Esophagus muscularis mucosa (tissue), 4 donors: Measurements from ENCODE around the gene SPON1. TPM values are rescaled to one million over a fixed set of nuclear protein-coding genes. Genes with fewer than 3 reads are reported as not detected.

Source experiments
- DNase-seq: peaks from one replicate; pipeline ENCODE4 v3.0.0-alpha.2; 2017; ENCODE audit errors: extremely low spot score
- H3K27ac ChIP-seq, 4 donors: fragments of 200-600 bp; sonication (generic); replicated peaks in 1 of 4; 1 replicate in 3 of 4; 2 replicates in 1 of 4; pipeline ENCODE4 v1.5.1; 2016 to 2019; ENCODE audit warnings: mild to moderate bottlenecking in 1 of 4
- H3K27me3 ChIP-seq, 4 donors: fragments of 200-600 bp; sonication (generic); one replicate each; pipeline versions ENCODE4 v1.5.1 to v1.6.0; 2016 to 2019
- H3K36me3 ChIP-seq, 4 donors: fragments of 200-600 bp; sonication (generic); one replicate each; pipeline ENCODE4 v1.5.1; 2016 to 2019
- H3K4me1 ChIP-seq, 4 donors: fragments of 200-600 bp; sonication (generic); one replicate each; pipeline ENCODE4 v1.5.1; 2016 to 2019
- H3K4me3 ChIP-seq, 4 donors: fragments of 200-600 bp; sonication (generic); 1 replicate in 2 of 4; 2 replicates in 2 of 4; pipeline ENCODE4 v1.5.1; 2016 to 2019; ENCODE audit warnings: mild to moderate bottlenecking in 4 of 4, moderate library complexity in 1 of 4
- H3K9me3 ChIP-seq, 4 donors: fragments of 200-600 bp; sonication (generic); 1 replicate in 3 of 4; 2 replicates in 1 of 4; pipeline ENCODE4 v1.5.1; 2016 to 2019
- EP300 ChIP-seq: sonication (generic); formaldehyde crosslinking; IDR thresholded peaks from one replicate; pipeline ENCODE4 v1.6.1; 2017; ENCODE audit warnings: antibody characterized with exemption
- POLR2A ChIP-seq: fragments of 450-650 bp; IDR thresholded peaks from one replicate; pipeline ENCODE4 v1.6.1; 2017; ENCODE audit warnings: antibody characterized with exemption, moderate library complexity, mild to moderate bottlenecking, low read depth
- POLR2AphosphoS5 ChIP-seq, 2 donors: sonication (generic); formaldehyde crosslinking; IDR thresholded peaks; one replicate each; pipeline ENCODE4 v1.6.1; 2017; ENCODE audit warnings: antibody characterized with exemption in 2 of 2
- WGBS: methylation state at CpG from one replicate; pipeline ENCODE4 v1.1.5; 2018; 5-methylcytosine and 5-hydroxymethylcytosine counted together
- intact Hi-C: fragments of 100-400 bp; cut with DNase I; formaldehyde crosslinking; loops from one replicate; pipeline ENCODE4 v1.15.1; 2023
- total RNA-seq, 4 donors: library from RNA; depleted of rRNA; stranded (reverse); fragments of >200 nt; gene quantifications; one replicate each; pipeline versions ENCODE4 v1.1.0 to v1.2.1, GENCODE V29; 2016
- TF ChIP-seq, protein P1 (sequence below), 3 experiments: fragments of 200-600 bp in 2 of 3; fragments of 450-650 bp in 1 of 3; sonication (generic) in 2 of 3; IDR thresholded peaks; one replicate each; pipeline ENCODE4 v1.5.1; 2017 to 2019; ENCODE audit warnings: antibody characterized with exemption in 3 of 3, mild to moderate bottlenecking in 2 of 3, moderate library complexity in 1 of 3

The SPON1 gene
- total RNA-seq, 4 donors from 2014 or later: 12.5 to 25.2 (median 19.2) TPM

DNA sequence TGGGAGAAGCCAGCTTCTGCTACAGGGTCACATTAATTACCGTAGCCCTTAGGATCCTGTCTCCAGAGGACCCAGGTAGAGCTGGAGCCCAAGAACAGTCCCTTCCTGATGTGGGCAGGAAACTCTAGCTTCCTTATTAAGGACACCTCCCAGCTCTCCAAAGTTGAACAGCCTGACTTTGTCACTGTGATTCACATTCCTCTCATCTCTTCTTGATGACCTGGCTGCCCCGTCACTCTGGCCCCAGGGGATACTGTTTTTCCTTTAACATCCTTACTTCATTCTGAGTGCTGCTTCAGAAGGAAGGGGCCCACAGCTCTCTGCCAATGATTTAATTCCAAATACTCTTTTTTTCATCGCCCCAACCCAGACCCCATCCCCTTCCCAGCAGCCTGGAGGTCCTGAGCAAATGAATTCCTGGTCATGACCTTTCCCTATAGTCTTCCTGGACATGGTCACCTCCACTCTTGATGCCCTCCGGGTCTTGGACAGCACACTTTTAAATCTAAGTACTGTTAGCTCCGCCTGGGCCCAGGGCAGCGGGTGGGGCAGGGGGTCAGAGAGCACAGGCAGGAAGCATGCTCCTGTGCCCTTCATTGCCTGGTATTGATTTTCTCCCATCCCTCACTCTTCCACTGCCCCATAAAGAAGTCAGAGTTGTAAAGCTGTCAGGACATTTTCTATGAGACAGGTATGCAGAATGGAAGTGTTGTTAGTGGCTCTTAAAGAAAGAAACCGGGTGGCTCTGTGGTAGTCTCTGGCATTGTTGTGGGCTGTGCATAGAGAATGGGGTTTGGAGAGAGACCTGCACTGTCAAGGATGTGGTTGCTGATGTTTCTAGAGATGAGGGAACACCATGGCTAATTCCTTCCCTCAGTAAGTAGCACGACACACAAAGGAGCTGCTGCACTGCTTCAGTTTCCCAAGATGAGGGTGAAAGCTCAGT, 22.3 kb upstream of the SPON1 start:
- 81% methylated on average over 8 of the region's 8 CpGs for WGBS
- intact Hi-C loops: no loop called here

DNA sequence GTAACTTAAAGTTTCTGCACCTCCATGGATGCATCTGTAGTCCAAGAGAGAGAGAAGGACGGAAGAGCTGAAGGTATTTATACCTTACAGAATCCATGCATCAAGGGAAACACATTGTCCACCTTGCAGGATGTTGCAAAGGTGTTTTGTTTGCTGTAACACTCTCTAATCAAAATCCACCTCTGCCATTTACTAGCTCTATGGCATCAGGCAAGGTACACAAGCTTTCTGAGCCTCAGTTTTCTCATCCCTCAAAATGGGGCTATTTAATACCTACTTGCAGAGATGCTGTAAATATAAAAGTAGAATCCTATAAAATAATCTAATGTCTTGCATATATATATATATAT, 21.6 kb upstream of the SPON1 start:
- no peaks in the 10 kb centered on the region for H3K36me3 ChIP-seq
- H3K4me3 ChIP-seq: no peak overlapping the region
- 92% methylated on average over 1 of the region's 1 CpG for WGBS
- TF ChIP-seq EP300 (no peak), POLR2A (no peak), POLR2AphosphoS5 (IDR thresholded peaks at IDR 0.05) (no peak)
- TF ChIP-seq, protein P1, sequence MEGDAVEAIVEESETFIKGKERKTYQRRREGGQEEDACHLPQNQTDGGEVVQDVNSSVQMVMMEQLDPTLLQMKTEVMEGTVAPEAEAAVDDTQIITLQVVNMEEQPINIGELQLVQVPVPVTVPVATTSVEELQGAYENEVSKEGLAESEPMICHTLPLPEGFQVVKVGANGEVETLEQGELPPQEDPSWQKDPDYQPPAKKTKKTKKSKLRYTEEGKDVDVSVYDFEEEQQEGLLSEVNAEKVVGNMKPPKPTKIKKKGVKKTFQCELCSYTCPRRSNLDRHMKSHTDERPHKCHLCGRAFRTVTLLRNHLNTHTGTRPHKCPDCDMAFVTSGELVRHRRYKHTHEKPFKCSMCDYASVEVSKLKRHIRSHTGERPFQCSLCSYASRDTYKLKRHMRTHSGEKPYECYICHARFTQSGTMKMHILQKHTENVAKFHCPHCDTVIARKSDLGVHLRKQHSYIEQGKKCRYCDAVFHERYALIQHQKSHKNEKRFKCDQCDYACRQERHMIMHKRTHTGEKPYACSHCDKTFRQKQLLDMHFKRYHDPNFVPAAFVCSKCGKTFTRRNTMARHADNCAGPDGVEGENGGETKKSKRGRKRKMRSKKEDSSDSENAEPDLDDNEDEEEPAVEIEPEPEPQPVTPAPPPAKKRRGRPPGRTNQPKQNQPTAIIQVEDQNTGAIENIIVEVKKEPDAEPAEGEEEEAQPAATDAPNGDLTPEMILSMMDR (IDR thresholded peaks at IDR 0.05): no peak
- H3K27me3 ChIP-seq: no peaks in the 10 kb centered on the region
- H3K4me1 ChIP-seq: peaks cover 0 to 10% (median 0%) of the 10 kb centered on the region in 4 donors
- no peaks in the 10 kb centered on the region for H3K9me3 ChIP-seq
- DNase-seq: no peak
- intact Hi-C loops: no loop called here
- no peak overlapping the region for H3K27ac ChIP-seq

More for the DNA sequence above, 22.3 kb upstream of the SPON1 start:
- no peak overlapping the region for H3K4me3 ChIP-seq
- TF ChIP-seq, protein P1 (IDR thresholded peaks at IDR 0.05): no peak
- no peak for TF ChIP-seq POLR2AphosphoS5 (IDR thresholded peaks at IDR 0.05)
- no peak for TF ChIP-seq POLR2A
- TF ChIP-seq EP300: no peak
- H3K4me1 ChIP-seq: peaks cover 0 to 7% (median 0%) of the 10 kb centered on the region in 4 donors
- H3K27me3 ChIP-seq: no peaks in the 10 kb centered on the region
- H3K9me3 ChIP-seq: no peaks in the 10 kb centered on the region
- no peak for DNase-seq
- H3K27ac ChIP-seq: no peak overlapping the region
- H3K36me3 ChIP-seq: no peaks in the 10 kb centered on the region

GRCh38 chr11:13941775-13942174, 20.7 kb upstream of the SPON1 start:
- Histone ChIP-seq H3K27ac (no peak overlapping the region), H3K36me3 (no peaks in the 10 kb centered on the region), H3K4me1 (peaks cover 0 to 10% (median 0%) of the 10 kb centered on the region in 4 donors), H3K9me3 (no peaks in the 10 kb centered on the region), H3K4me3 (no peak overlapping the region), H3K27me3 (no peaks in the 10 kb centered on the region)
- no peak for TF ChIP-seq POLR2A
- no peak for TF ChIP-seq EP300
- TF ChIP-seq, protein P1 (IDR thresholded peaks at IDR 0.05): no peak
- TF ChIP-seq POLR2AphosphoS5 (IDR thresholded peaks at IDR 0.05): no peak
- no peak for DNase-seq
- intact Hi-C loops: no loop called here
- 100% methylated on average over 1 of the region's 1 CpG for WGBS

GRCh38 chr11:13942378-13942777, 20.1 kb upstream of the SPON1 start:
- H3K27me3 ChIP-seq: no peaks in the 10 kb centered on the region
- H3K36me3 ChIP-seq: no peaks in the 10 kb centered on the region
- TF ChIP-seq POLR2A: no peak
- no peak for TF ChIP-seq EP300
- TF ChIP-seq POLR2AphosphoS5 (IDR thresholded peaks at IDR 0.05): no peak
- TF ChIP-seq, protein P1 (IDR thresholded peaks at IDR 0.05): no peak
- DNase-seq: no peak
- WGBS: 81% methylated on average over 1 of the region's 1 CpG
- no peak overlapping the region for H3K27ac ChIP-seq
- peaks cover 0 to 10% (median 0%) of the 10 kb centered on the region in 4 donors for H3K4me1 ChIP-seq
- intact Hi-C loops: no loop called here
- H3K4me3 ChIP-seq: no peak overlapping the region
- H3K9me3 ChIP-seq: no peaks in the 10 kb centered on the region
